HG03439 (cell line): ENCODE data around the gene CCDC33.

Experiments used
- ATAC-seq: cut with Tn5 transposase; IDR thresholded peaks from one replicate; pipeline ENCODE4 v1.9.1; 2021; ENCODE audit warnings: mild to moderate bottlenecking, moderate library complexity; ENCODE audit not compliant: unreplicated experiment

CCDC33 gene

GRCh38 chr15:74208901-74209559 lies 27.1 kb upstream of the CCDC33 start:
- no peak for ATAC-seq

- no peak for ATAC-seq
These were observed 26.6 kb upstream of the CCDC33 start for GRCh38 chr15:74209560-74209958.

- no peak for ATAC-seq
These were observed 26.0 kb upstream of the CCDC33 start for GRCh38 chr15:74209997-74210671.

GRCh38 chr15:74210729-74211128 lies 25.4 kb upstream of the CCDC33 start:
- no peak for ATAC-seq

GRCh38 chr15:74211656-74212055 lies 24.5 kb upstream of the CCDC33 start:
- ATAC-seq = no peak

GRCh38 chr15:74212494-74212893 lies 23.6 kb upstream of the CCDC33 start:
- no peak for ATAC-seq

- ATAC-seq = no peak
These were observed 22.3 kb upstream of the CCDC33 start for GRCh38 chr15:74213858-74214284.

GRCh38 chr15:74214324-74215021 lies 21.7 kb upstream of the CCDC33 start:
- no peak for ATAC-seq

- no peak for ATAC-seq
These were observed 20.2 kb upstream of the CCDC33 start for GRCh38 chr15:74215958-74216357.

- no peak for ATAC-seq
These were observed 19.2 kb upstream of the CCDC33 start for GRCh38 chr15:74216949-74217348.

GRCh38 chr15:74217907-74218885 lies 17.9 kb upstream of the CCDC33 start:
- no peak for ATAC-seq

GRCh38 chr15:74220475-74221248 lies 15.5 kb upstream of the CCDC33 start:
- no peak for ATAC-seq

GRCh38 chr15:74221399-74222239 lies 14.5 kb upstream of the CCDC33 start:
- ATAC-seq = no peak

GRCh38 chr15:74222240-74223119 lies 13.6 kb upstream of the CCDC33 start:
- ATAC-seq = no peak

- no peak for ATAC-seq
These were observed 10.2 kb upstream of the CCDC33 start for GRCh38 chr15:74225928-74226327.

GRCh38 chr15:74226761-74227540 lies 9.2 kb upstream of the CCDC33 start:
- no peak for ATAC-seq

GRCh38 chr15:74227968-74228722 lies 8.0 kb upstream of the CCDC33 start:
- no peak for ATAC-seq
